NCI-H510A (cell line): ENCODE results near the gene SNX14.
"Not testable (repeated sequence)": the region's sequence is repeated elsewhere in the genome, so short reads cannot be mapped to it uniquely, and the experiment has no call there.

ENCODE experiments used
- DNase-seq: peaks from one replicate; lab custom pipeline; 2025; lab: John Stamatoyannopoulos, UW

SNX14 gene

GRCh38 chr6:85593438-85594196, at the start of gene SNX14:
Gene SNX14, minus strand, starts transcription at chr6:85593858. Its CDS starts 140 bp downstream, at chr6:85593718.
- peak; percentile 56 for DNase-seq

- peak; percentile 88 for DNase-seq
These were observed 49.3 kb upstream of the SNX14 start, which contains the start of gene SYNCRIP for GRCh38 chr6:85642774-85643536. Gene SYNCRIP, minus strand, starts transcription at chr6:85642886. Its CDS starts 1,447 bp downstream, at chr6:85641439.

- no peak for DNase-seq
These were observed 48.5 kb upstream of the SNX14 start for GRCh38 chr6:85641897-85642773.

GRCh38 chr6:85641522-85641896, 47.9 kb upstream of the SNX14 start:
- DNase-seq = no peak

GRCh38 chr6:85640821-85641220, 47.2 kb upstream of the SNX14 start:
- DNase-seq = no peak

GRCh38 chr6:85637579-85637978, 43.9 kb upstream of the SNX14 start:
- no peak for DNase-seq

- no peak for DNase-seq
These were observed 38.7 kb upstream of the SNX14 start for GRCh38 chr6:85632164-85632942.

- not testable (repeated sequence) for DNase-seq
These were observed 37.5 kb upstream of the SNX14 start for GRCh38 chr6:85631117-85631516.

GRCh38 chr6:85628353-85628752, 34.7 kb upstream of the SNX14 start:
- no peak for DNase-seq

GRCh38 chr6:85620308-85620707, 26.6 kb upstream of the SNX14 start:
- DNase-seq = no peak

GRCh38 chr6:85614780-85615179, 21.1 kb upstream of the SNX14 start:
- DNase-seq = no peak

GRCh38 chr6:85612690-85613474, 19.2 kb upstream of the SNX14 start:
- DNase-seq = no peak

- no peak for DNase-seq
These were observed 16.7 kb upstream of the SNX14 start for GRCh38 chr6:85610182-85610895.

- no peak for DNase-seq
These were observed 8.4 kb upstream of the SNX14 start for GRCh38 chr6:85602100-85602499.

- no peak for DNase-seq
These were observed 7.2 kb upstream of the SNX14 start for GRCh38 chr6:85600713-85601313.

GRCh38 chr6:85594197-85594930, 706 bp upstream of the SNX14 start:
- no peak for DNase-seq

GRCh38 chr6:85592033-85592432, 1.6 kb downstream of the SNX14 start:
- DNase-seq = no peak

GRCh38 chr6:85591207-85591606, 2.5 kb downstream of the SNX14 start:
- no peak for DNase-seq

- DNase-seq = no peak
These were observed 7.9 kb downstream of the SNX14 start for GRCh38 chr6:85585741-85586140.
